Measurements from ENCODE around the gene CYB5RL. TPM values are rescaled to one million over a fixed set of nuclear protein-coding genes. Genes with fewer than 3 reads are reported as not detected.

CYB5RL gene
- total RNA-seq, 4 donors from 2014 or later = 1.9 to 5.1 (median 3.6) TPM

- DNase-seq = no peak
- Histone ChIP-seq H3K4me1 (peaks cover 0 to 8% (median 3%) of the 10 kb centered on the region in 4 donors), H3K9me3 (no peaks in the 10 kb centered on the region), H3K4me3 (no peak overlapping the region), H3K27ac (no peak overlapping the region), H3K27me3 (no peaks in the 10 kb centered on the region), H3K36me3 (no peaks in the 10 kb centered on the region)
- intact Hi-C loops (cut with DNase I; ENCODE audit: low total_unique reads) (no loop called here), in situ Hi-C loops (cut with MboI; ENCODE audit: low pct_ligation_motif_present in 1 of 4, low pct_unique_long_range_greater_than_20kb in 1 of 4, low sequenced_read_pairs in 3 of 4) (no loop called here)
- 92 to 95% methylated on average over 6 to 7 of the region's 7 CpGs for WGBS, 2 donors (ENCODE audit: low coverage in 1 of 2)
- TF ChIP-seq POLR2A (IDR thresholded peaks at IDR 0.05) (no peak), CTCF (IDR thresholded peaks at IDR 0.05) (no peak), EP300 (IDR thresholded peaks at IDR 0.05; ENCODE audit: low read depth) (no peak), POLR2AphosphoS5 (IDR thresholded peaks at IDR 0.05) (no peak)
Measured at GRCh38 chr1:54156986-54157385, 42.8 kb downstream of the CYB5RL start.

- no peak overlapping the region for H3K27ac ChIP-seq
- TF ChIP-seq POLR2A (IDR thresholded peaks at IDR 0.05) (no peak), POLR2AphosphoS5 (IDR thresholded peaks at IDR 0.05) (no peak), EP300 (IDR thresholded peaks at IDR 0.05; ENCODE audit: low read depth) (no peak), CTCF (IDR thresholded peaks at IDR 0.05) (no peak)
- H3K9me3 ChIP-seq = no peaks in the 10 kb centered on the region
- DNase-seq = no peak
- H3K36me3 ChIP-seq = no peaks in the 10 kb centered on the region
- H3K27me3 ChIP-seq = no peaks in the 10 kb centered on the region
- WGBS, 2 donors (ENCODE audit: low coverage in 1 of 2) = 93% methylated on average over 3 of the region's 3 CpGs; no CpG with 5 or more reads in 1 of the 2 donors
- H3K4me1 ChIP-seq = peaks cover 0 to 8% (median 3%) of the 10 kb centered on the region in 4 donors
- in situ Hi-C loops (cut with MboI; ENCODE audit: low pct_ligation_motif_present in 1 of 4, low pct_unique_long_range_greater_than_20kb in 1 of 4, low sequenced_read_pairs in 3 of 4) (no loop called here), intact Hi-C loops (cut with DNase I; ENCODE audit: low total_unique reads) (no loop called here)
- H3K4me3 ChIP-seq = no peak overlapping the region
Measured at GRCh38 chr1:54156201-54156600, 43.6 kb downstream of the CYB5RL start.

- H3K4me3 ChIP-seq = no peak overlapping the region
- in situ Hi-C loops (cut with MboI; ENCODE audit: low pct_ligation_motif_present in 1 of 4, low pct_unique_long_range_greater_than_20kb in 1 of 4, low sequenced_read_pairs in 3 of 4) (no loop called here), intact Hi-C loops (cut with DNase I; ENCODE audit: low total_unique reads) (no loop called here)
- H3K4me1 ChIP-seq = peaks cover 0 to 8% (median 3%) of the 10 kb centered on the region in 4 donors
- 54 to 59% methylated on average over 6 to 19 of the region's 19 CpGs for WGBS, 2 donors (ENCODE audit: low coverage in 1 of 2)
- peak; percentile 55 for DNase-seq
- no peaks in the 10 kb centered on the region for H3K9me3 ChIP-seq
- no peaks in the 10 kb centered on the region for H3K27me3 ChIP-seq
- H3K27ac ChIP-seq = no peak overlapping the region
- no peaks in the 10 kb centered on the region for H3K36me3 ChIP-seq
- no peak for TF ChIP-seq POLR2AphosphoS5 (IDR thresholded peaks at IDR 0.05)
- no peak for TF ChIP-seq EP300 (IDR thresholded peaks at IDR 0.05; ENCODE audit: low read depth)
- no peak for TF ChIP-seq POLR2A (IDR thresholded peaks at IDR 0.05)
- TF ChIP-seq CTCF (IDR thresholded peaks at IDR 0.05) = no peak
Measured at GRCh38 chr1:54153535-54154439, 46.0 kb downstream of the CYB5RL start.

- in situ Hi-C loops (cut with MboI; ENCODE audit: low pct_ligation_motif_present in 1 of 4, low pct_unique_long_range_greater_than_20kb in 1 of 4, low sequenced_read_pairs in 3 of 4) = no loop called here
- no peak for TF ChIP-seq POLR2A (IDR thresholded peaks at IDR 0.05)
- no peak for TF ChIP-seq EP300 (IDR thresholded peaks at IDR 0.05; ENCODE audit: low read depth)
- 83 to 89% methylated on average over 1 to 5 of the region's 5 CpGs for WGBS, 2 donors (ENCODE audit: low coverage in 1 of 2)
Measured at GRCh38 chr1:54152696-54153095, 47.1 kb downstream of the CYB5RL start, which contains the start of gene CDCP2. CDCP2 (minus strand) TSS chr1:54153000; CDS start chr1:54152922, 78 bp downstream.

More at GRCh38 chr1:54152696-54153095, 47.1 kb downstream of the CYB5RL start, which contains the start of gene CDCP2:
- intact Hi-C loops (cut with DNase I; ENCODE audit: low total_unique reads) = no loop called here
- Histone ChIP-seq H3K4me3 (no peak within 1 kb of the TSS), H3K4me1 (peaks cover 0 to 8% (median 3%) of the 10 kb centered on the region in 4 donors), H3K9me3 (no peaks in the 10 kb centered on the region), H3K27me3 (no peaks in the 10 kb centered on the region), H3K36me3 (no peaks in the 10 kb centered on the region), H3K27ac (no peak within 1 kb of the TSS)
- no peak for DNase-seq

All from transverse colon (tissue), 4 donors.